Esophagus squamous epithelium (tissue), 4 donors: ENCODE measurements around the gene KRTAP11-1.

Experiments used
- POLR2A ChIP-seq, 4 donors: fragments of 450-650 bp; IDR thresholded peaks; one replicate each; pipeline ENCODE4 v1.6.1; 2017; ENCODE audit warnings: antibody characterized with exemption in 4 of 4, mild to moderate bottlenecking in 4 of 4, moderate library complexity in 3 of 4
- TF ChIP-seq, protein P1 (sequence below), 6 experiments: fragments of 450-650 bp in 4 of 6; fragments of 200-600 bp in 2 of 6; sonication (generic) in 2 of 6; IDR thresholded peaks; one replicate each; pipeline ENCODE4 v1.5.1; 2016 to 2019; ENCODE audit warnings: antibody characterized with exemption in 6 of 6, mild to moderate bottlenecking in 4 of 6, moderate library complexity in 4 of 6

GRCh38 chr21:30917557-30917956 lies 36.2 kb upstream of the KRTAP11-1 start:
- TF ChIP-seq, protein P1, sequence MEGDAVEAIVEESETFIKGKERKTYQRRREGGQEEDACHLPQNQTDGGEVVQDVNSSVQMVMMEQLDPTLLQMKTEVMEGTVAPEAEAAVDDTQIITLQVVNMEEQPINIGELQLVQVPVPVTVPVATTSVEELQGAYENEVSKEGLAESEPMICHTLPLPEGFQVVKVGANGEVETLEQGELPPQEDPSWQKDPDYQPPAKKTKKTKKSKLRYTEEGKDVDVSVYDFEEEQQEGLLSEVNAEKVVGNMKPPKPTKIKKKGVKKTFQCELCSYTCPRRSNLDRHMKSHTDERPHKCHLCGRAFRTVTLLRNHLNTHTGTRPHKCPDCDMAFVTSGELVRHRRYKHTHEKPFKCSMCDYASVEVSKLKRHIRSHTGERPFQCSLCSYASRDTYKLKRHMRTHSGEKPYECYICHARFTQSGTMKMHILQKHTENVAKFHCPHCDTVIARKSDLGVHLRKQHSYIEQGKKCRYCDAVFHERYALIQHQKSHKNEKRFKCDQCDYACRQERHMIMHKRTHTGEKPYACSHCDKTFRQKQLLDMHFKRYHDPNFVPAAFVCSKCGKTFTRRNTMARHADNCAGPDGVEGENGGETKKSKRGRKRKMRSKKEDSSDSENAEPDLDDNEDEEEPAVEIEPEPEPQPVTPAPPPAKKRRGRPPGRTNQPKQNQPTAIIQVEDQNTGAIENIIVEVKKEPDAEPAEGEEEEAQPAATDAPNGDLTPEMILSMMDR (IDR thresholded peaks at IDR 0.05), result no peak
- TF ChIP-seq POLR2A (IDR thresholded peaks at IDR 0.05), result no peak
